T-cell (primary cell): ENCODE results near the gene TTC13. TPM values are rescaled to one million over a fixed set of nuclear protein-coding genes. Genes with fewer than 3 reads are reported as not detected.

Experiments used
- ATAC-seq, 4 experiments: fragments of 200-7000 bp in 3 of 4; fragments of 150-1000 bp in 1 of 4; cut with Tn5 transposase; replicated peaks in 1 of 4; 1 replicate in 3 of 4; 2 replicates in 1 of 4; pipeline ENCODE4 v1.10.0; 2021; ENCODE audit warnings: moderate library complexity in 3 of 4, mild to moderate bottlenecking in 2 of 4, moderate number of reproducible peaks in 1 of 4
- CTCF ChIA-PET, 2 donors: fragments of 300-600 bp; sonication (Branson Sonifier 250); formaldehyde crosslinking; loops; one replicate each; lab custom pipeline; 2022; ENCODE audit warnings: antibody characterized with exemption in 2 of 2; lab: Charles Lee
- POLR2A ChIA-PET, 2 donors: fragments of 300-600 bp; sonication (Branson Sonifier 250); formaldehyde crosslinking; loops; one replicate each; lab custom pipeline; 2022; ENCODE audit warnings: antibody characterized with exemption in 2 of 2; lab: Charles Lee
- DNase-seq, 35 experiments: peaks; one replicate each; pipeline versions ENCODE4 v3.0.0 to v3.0.0-alpha.2; 2013 to 2023
- H3K27ac ChIP-seq: one replicate; pipeline ENCODE4 v1.5.1; 2013; ENCODE audit warnings: low read length
- H3K27me3 ChIP-seq, 2 experiments: replicated peaks in 1 of 2; 1 replicate in 1 of 2; 2 replicates in 1 of 2; pipeline versions ENCODE4 v1.6.1 to v1.7.0; 2013; ENCODE audit warnings: low read length in 1 of 2, mixed read lengths in 1 of 2; ENCODE audit not compliant: control insufficient read depth in 2 of 2, insufficient read depth in 2 of 2; ENCODE audit errors: extremely low read depth in 1 of 2
- H3K36me3 ChIP-seq, 2 donors: 1 replicate in 1 of 2; 2 replicates in 1 of 2; pipeline versions ENCODE4 v1.6.1 to v1.7.0; 2013; ENCODE audit warnings: low read length in 1 of 2; ENCODE audit not compliant: control insufficient read depth in 2 of 2, insufficient read depth in 1 of 2; ENCODE audit errors: extremely low read depth in 1 of 2
- H3K4me1 ChIP-seq, 2 experiments: 1 replicate in 1 of 2; 2 replicates in 1 of 2; pipeline versions ENCODE4 v1.6.1 to v1.7.0; 2013; ENCODE audit warnings: low read length in 2 of 2, mixed read lengths in 1 of 2; ENCODE audit not compliant: insufficient read depth in 2 of 2, control insufficient read depth in 1 of 2; ENCODE audit errors: extremely low read depth in 1 of 2
- H3K4me3 ChIP-seq, 2 donors: 1 replicate in 1 of 2; 2 replicates in 1 of 2; pipeline versions ENCODE4 v1.5.1 to v1.7.0; 2013; ENCODE audit warnings: mild to moderate bottlenecking in 2 of 2, low read length in 1 of 2, moderate library complexity in 1 of 2; ENCODE audit not compliant: control insufficient read depth in 1 of 2; ENCODE audit errors: extremely low read depth in 1 of 2
- H3K9me3 ChIP-seq: 2 replicates; pipeline ENCODE4 v1.7.0; 2013
- H3K27ac Mint-ChIP-seq, 2 donors: one replicate each; pipeline ENCODE4 v1.8.0; 2020 to 2021; ENCODE audit warnings: mild to moderate bottlenecking in 2 of 2, mixed read lengths in 2 of 2
- H3K27me3 Mint-ChIP-seq, 2 donors: one replicate each; pipeline ENCODE4 v1.8.0; 2021 to 2022; ENCODE audit warnings: mixed read lengths in 2 of 2
- H3K36me3 Mint-ChIP-seq: one replicate; pipeline ENCODE4 v1.8.0; 2021; ENCODE audit warnings: mixed read lengths
- H3K4me1 Mint-ChIP-seq, 3 donors: one replicate each; pipeline ENCODE4 v1.8.0; 2020 to 2022; ENCODE audit warnings: mixed read lengths in 3 of 3, mild to moderate bottlenecking in 1 of 3
- H3K4me3 Mint-ChIP-seq, 3 donors: one replicate each; pipeline ENCODE4 v1.8.0; 2020 to 2022; ENCODE audit warnings: mild to moderate bottlenecking in 3 of 3, mixed read lengths in 3 of 3, moderate library complexity in 3 of 3
- H3K9me3 Mint-ChIP-seq, 3 donors: one replicate each; pipeline ENCODE4 v1.8.0; 2020 to 2022; ENCODE audit warnings: mixed read lengths in 3 of 3
- WGBS: methylation state at CpG from one replicate; pipeline ENCODE4 v1.1.5; 2013; ENCODE audit warnings: missing lambda C conversion rate; ENCODE audit not compliant: insufficient coverage; 5-methylcytosine and 5-hydroxymethylcytosine counted together
- total RNA-seq, 35 experiments: library from RNA in 6 of 35; stranded (reverse) in 6 of 35; fragments of 120-200 nt in 1 of 35; gene quantifications; one replicate each; pipeline versions ENCODE4 v1.2.1 to v1.2.4 and lab custom pipeline; 2013 to 2026

Gene TTC13
- total RNA-seq, 5 donors from 2014 or later (not counting 1 experiment from before 2014, with no cell fraction given): 39.7 to 44.9 (median 42.2) TPM

DNA sequence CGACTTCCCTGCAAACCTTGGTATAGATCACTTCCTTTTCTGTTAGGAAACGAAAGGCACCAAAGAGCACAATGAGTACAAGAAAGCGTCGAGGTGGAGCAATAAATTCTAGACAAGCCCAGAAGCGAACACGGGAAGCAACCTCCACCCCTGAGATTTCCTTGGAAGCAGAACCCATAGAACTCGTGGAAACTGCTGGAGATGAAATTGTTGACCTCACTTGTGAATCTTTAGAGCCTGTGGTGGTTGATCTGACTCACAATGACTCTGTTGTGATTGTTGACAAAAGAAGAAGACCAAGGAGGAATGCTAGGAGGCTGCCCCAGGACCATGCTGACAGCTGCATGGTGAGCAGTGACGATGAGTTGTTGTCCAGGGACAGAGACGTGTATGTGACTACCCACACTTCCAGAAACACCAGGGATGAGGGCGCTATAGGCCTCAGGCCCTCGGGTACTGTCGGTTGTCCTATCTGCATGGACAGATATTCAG, 42.9 kb upstream of the TTC13 start:
- ATAC-seq (no peak), DNase-seq (no peak)
- Histone ChIP-seq H3K36me3 (no peaks in the 10 kb centered on the region), H3K4me3 (no peak overlapping the region), H3K4me1 (peaks cover 0 to 2% of the 10 kb centered on the region in 2 experiments), H3K27me3 (no peaks in the 10 kb centered on the region), H3K9me3 (no peaks in the 10 kb centered on the region), H3K27ac (no peak overlapping the region)
- Mint-ChIP-seq H3K27ac (no peak overlapping the region), H3K4me1 (peaks cover 8 to 10% (median 8%) of the 10 kb centered on the region in 3 donors), H3K36me3 (peaks cover 15% of the 10 kb centered on the region), H3K4me3 (no peak overlapping the region), H3K27me3 (no peaks in the 10 kb centered on the region), H3K9me3 (no peaks in the 10 kb centered on the region)
- CTCF ChIA-PET: no interaction called here
- POLR2A ChIA-PET: no interaction called here
- 88% methylated on average over 12 of the region's 12 CpGs for WGBS

GRCh38 chr1:231020816-231021215, 42.2 kb upstream of the TTC13 start:
- WGBS: 57% methylated on average over 6 of the region's 7 CpGs
- H3K27me3 Mint-ChIP-seq: no peaks in the 10 kb centered on the region
- ATAC-seq (no peak), DNase-seq (peak in 1 of 35 experiments; percentile 30)
- Histone ChIP-seq H3K9me3 (no peaks in the 10 kb centered on the region), H3K36me3 (no peaks in the 10 kb centered on the region), H3K4me3 (no peak overlapping the region), H3K4me1 (peaks cover 0 to 2% of the 10 kb centered on the region in 2 experiments), H3K27me3 (no peaks in the 10 kb centered on the region), H3K27ac (no peak overlapping the region)
- CTCF ChIA-PET: no interaction called here
- peaks cover 8 to 10% (median 8%) of the 10 kb centered on the region in 3 donors for H3K4me1 Mint-ChIP-seq
- peaks cover 15% of the 10 kb centered on the region for H3K36me3 Mint-ChIP-seq
- H3K4me3 Mint-ChIP-seq: no peak overlapping the region
- POLR2A ChIA-PET: no interaction called here
- no peaks in the 10 kb centered on the region for H3K9me3 Mint-ChIP-seq
- peak overlapping the region in 1 of 2 donors; percentile 79 for H3K27ac Mint-ChIP-seq

GRCh38 chr1:231020139-231020601, 41.5 kb upstream of the TTC13 start:
- Histone ChIP-seq H3K27me3 (no peaks in the 10 kb centered on the region), H3K36me3 (no peaks in the 10 kb centered on the region), H3K27ac (no peak overlapping the region), H3K4me3 (no peak overlapping the region), H3K4me1 (peaks cover 0 to 2% of the 10 kb centered on the region in 2 experiments), H3K9me3 (no peaks in the 10 kb centered on the region)
- 77% methylated on average over 13 of the region's 14 CpGs for WGBS
- ATAC-seq (peak in 2 of 4 experiments; percentile 39 to 71), DNase-seq (peak in 2 of 35 experiments; percentile 8 to 32)
- Mint-ChIP-seq H3K4me3 (peak overlapping the region; percentile 32 to 76 (median 72)), H3K4me1 (peaks cover 8 to 10% (median 8%) of the 10 kb centered on the region in 3 donors), H3K36me3 (peaks cover 15% of the 10 kb centered on the region), H3K27ac (peak overlapping the region in 1 of 2 donors; percentile 79), H3K9me3 (no peaks in the 10 kb centered on the region), H3K27me3 (no peaks in the 10 kb centered on the region)
- ChIA-PET POLR2A (no interaction called here), CTCF (no interaction called here)

- 92% methylated on average over 11 of the region's 14 CpGs for WGBS
- Mint-ChIP-seq H3K27me3 (no peaks in the 10 kb centered on the region), H3K9me3 (no peaks in the 10 kb centered on the region), H3K27ac (peak overlapping the region in 1 of 2 donors; percentile 79), H3K4me1 (peaks cover 8 to 10% (median 8%) of the 10 kb centered on the region in 3 donors), H3K4me3 (peak overlapping the region in 2 of 3 donors; percentile 32 to 72), H3K36me3 (peaks cover 15% of the 10 kb centered on the region)
- H3K9me3 ChIP-seq: no peaks in the 10 kb centered on the region
- POLR2A ChIA-PET: no interaction called here
- H3K36me3 ChIP-seq: no peaks in the 10 kb centered on the region
- ATAC-seq (no peak), DNase-seq (no peak)
- H3K27me3 ChIP-seq: no peaks in the 10 kb centered on the region
- CTCF ChIA-PET: interaction anchor here in 1 of 2 donors (0.7 kb wide), 1 partner anchor 1277 kb away, joined by 6 read pairs; no protein-coding TSS in a partner anchor
- H3K4me1 ChIP-seq: peaks cover 0 to 2% of the 10 kb centered on the region in 2 experiments
- no peak overlapping the region for H3K4me3 ChIP-seq
- no peak overlapping the region for H3K27ac ChIP-seq
These were observed 41.0 kb upstream of the TTC13 start for GRCh38 chr1:231019711-231020110.

- CTCF ChIA-PET: no interaction called here
- H3K27me3 Mint-ChIP-seq: no peaks in the 10 kb centered on the region
These were observed 38.3 kb upstream of the TTC13 start for GRCh38 chr1:231016966-231017365.

GRCh38 chr1:231016234-231016633, 37.6 kb upstream of the TTC13 start:
- Histone ChIP-seq H3K27me3 (no peaks in the 10 kb centered on the region), H3K36me3 (no peaks in the 10 kb centered on the region), H3K9me3 (no peaks in the 10 kb centered on the region), H3K4me1 (peaks cover 0 to 2% of the 10 kb centered on the region in 2 experiments), H3K27ac (no peak overlapping the region), H3K4me3 (no peak overlapping the region)
- Mint-ChIP-seq H3K4me3 (no peak overlapping the region), H3K4me1 (peaks cover 8 to 10% (median 8%) of the 10 kb centered on the region in 3 donors), H3K36me3 (peaks cover 10% of the 10 kb centered on the region), H3K27ac (no peak overlapping the region), H3K9me3 (no peaks in the 10 kb centered on the region), H3K27me3 (no peaks in the 10 kb centered on the region)
- no peak for DNase-seq
- no peak for ATAC-seq
- WGBS: 91% methylated on average over 4 of the region's 6 CpGs
- ChIA-PET POLR2A (no interaction called here), CTCF (interaction anchor here in 1 of 2 donors (0.9 kb wide), 1 partner anchor 23 kb away, joined by 3 read pairs; no protein-coding TSS in a partner anchor)

More at GRCh38 chr1:231016966-231017365, 38.3 kb upstream of the TTC13 start:
- 79% methylated on average over 2 of the region's 5 CpGs for WGBS
- Mint-ChIP-seq H3K36me3 (peaks cover 15% of the 10 kb centered on the region), H3K27ac (no peak overlapping the region), H3K4me1 (peaks cover 8 to 10% (median 8%) of the 10 kb centered on the region in 3 donors), H3K4me3 (no peak overlapping the region), H3K9me3 (no peaks in the 10 kb centered on the region)
- Histone ChIP-seq H3K27me3 (no peaks in the 10 kb centered on the region), H3K4me3 (no peak overlapping the region), H3K9me3 (no peaks in the 10 kb centered on the region), H3K36me3 (no peaks in the 10 kb centered on the region), H3K27ac (no peak overlapping the region), H3K4me1 (peaks cover 0 to 2% of the 10 kb centered on the region in 2 experiments)
- POLR2A ChIA-PET: no interaction called here
- DNase-seq (no peak), ATAC-seq (no peak)
